Measurements from ENCODE around the gene CLOCK.
"Not testable (repeated sequence)": the region's sequence is repeated elsewhere in the genome, so short reads cannot be mapped to it uniquely, and the experiment has no call there.

CLOCK gene

GRCh38 chr4:55546756-55547465, at the start of gene CLOCK:
CLOCK (minus strand) TSS chr4:55546909; CDS start chr4:55482785, 64,124 bp downstream.
- peak; percentile 86 for DNase-seq (ENCODE audit: low spot score)

GRCh38 chr4:55592014-55592413, 45.3 kb upstream of the CLOCK start, which contains the start of gene PDCL2:
PDCL2 (minus strand) TSS chr4:55592245; CDS start chr4:55592109, 136 bp downstream.
- DNase-seq (ENCODE audit: low spot score), result no peak

- DNase-seq (ENCODE audit: low spot score), result no peak
Measured at GRCh38 chr4:55588160-55588559, 41.5 kb upstream of the CLOCK start.

GRCh38 chr4:55582773-55583172, 36.1 kb upstream of the CLOCK start:
- not testable (repeated sequence) for DNase-seq (ENCODE audit: low spot score)

- no peak for DNase-seq (ENCODE audit: low spot score)
Measured at GRCh38 chr4:55578341-55579010, 31.8 kb upstream of the CLOCK start.

- no peak for DNase-seq (ENCODE audit: low spot score)
Measured at GRCh38 chr4:55575513-55575912, 28.8 kb upstream of the CLOCK start.

GRCh38 chr4:55574252-55574651, 27.5 kb upstream of the CLOCK start:
- DNase-seq (ENCODE audit: low spot score), result no peak

GRCh38 chr4:55571806-55572205, 25.1 kb upstream of the CLOCK start:
- DNase-seq (ENCODE audit: low spot score), result no peak

- no peak for DNase-seq (ENCODE audit: low spot score)
Measured at GRCh38 chr4:55568905-55569504, 22.3 kb upstream of the CLOCK start.

GRCh38 chr4:55561889-55562288, 15.2 kb upstream of the CLOCK start:
- DNase-seq (ENCODE audit: low spot score), result no peak

GRCh38 chr4:55560096-55560495, 13.4 kb upstream of the CLOCK start:
- no peak for DNase-seq (ENCODE audit: low spot score)

GRCh38 chr4:55554453-55555030, 7.8 kb upstream of the CLOCK start:
- no peak for DNase-seq (ENCODE audit: low spot score)

- DNase-seq (ENCODE audit: low spot score), result peak; percentile 76
Measured at GRCh38 chr4:55553441-55554201, 6.9 kb upstream of the CLOCK start.

GRCh38 chr4:55551964-55552363, 5.3 kb upstream of the CLOCK start:
- not testable (repeated sequence) for DNase-seq (ENCODE audit: low spot score)

- peak; percentile 50 for DNase-seq (ENCODE audit: low spot score)
Measured at GRCh38 chr4:55549888-55550287, 3.2 kb upstream of the CLOCK start.

GRCh38 chr4:55547918-55548317, 1.2 kb upstream of the CLOCK start:
- DNase-seq (ENCODE audit: low spot score), result no peak

- no peak for DNase-seq (ENCODE audit: low spot score)
Measured at GRCh38 chr4:55547466-55547770, 709 bp upstream of the CLOCK start.

- no peak for DNase-seq (ENCODE audit: low spot score)
Measured at GRCh38 chr4:55546506-55546755, 278 bp downstream of the CLOCK start.

- DNase-seq (ENCODE audit: low spot score), result peak; percentile 60
Measured at GRCh38 chr4:55545641-55546505, 836 bp downstream of the CLOCK start.

GRCh38 chr4:55545151-55545550, 1.6 kb downstream of the CLOCK start:
- DNase-seq (ENCODE audit: low spot score), result no peak

- no peak for DNase-seq (ENCODE audit: low spot score)
Measured at GRCh38 chr4:55543858-55544257, 2.9 kb downstream of the CLOCK start.

- no peak for DNase-seq (ENCODE audit: low spot score)
Measured at GRCh38 chr4:55540271-55540670, 6.4 kb downstream of the CLOCK start.
